ENCODE data around the gene ADGRD2. TPM values are rescaled to one million over a fixed set of nuclear protein-coding genes. Genes with fewer than 3 reads are reported as not detected.

ADGRD2 gene
- polyA plus RNA-seq, 3 donors = not detected

DNA sequence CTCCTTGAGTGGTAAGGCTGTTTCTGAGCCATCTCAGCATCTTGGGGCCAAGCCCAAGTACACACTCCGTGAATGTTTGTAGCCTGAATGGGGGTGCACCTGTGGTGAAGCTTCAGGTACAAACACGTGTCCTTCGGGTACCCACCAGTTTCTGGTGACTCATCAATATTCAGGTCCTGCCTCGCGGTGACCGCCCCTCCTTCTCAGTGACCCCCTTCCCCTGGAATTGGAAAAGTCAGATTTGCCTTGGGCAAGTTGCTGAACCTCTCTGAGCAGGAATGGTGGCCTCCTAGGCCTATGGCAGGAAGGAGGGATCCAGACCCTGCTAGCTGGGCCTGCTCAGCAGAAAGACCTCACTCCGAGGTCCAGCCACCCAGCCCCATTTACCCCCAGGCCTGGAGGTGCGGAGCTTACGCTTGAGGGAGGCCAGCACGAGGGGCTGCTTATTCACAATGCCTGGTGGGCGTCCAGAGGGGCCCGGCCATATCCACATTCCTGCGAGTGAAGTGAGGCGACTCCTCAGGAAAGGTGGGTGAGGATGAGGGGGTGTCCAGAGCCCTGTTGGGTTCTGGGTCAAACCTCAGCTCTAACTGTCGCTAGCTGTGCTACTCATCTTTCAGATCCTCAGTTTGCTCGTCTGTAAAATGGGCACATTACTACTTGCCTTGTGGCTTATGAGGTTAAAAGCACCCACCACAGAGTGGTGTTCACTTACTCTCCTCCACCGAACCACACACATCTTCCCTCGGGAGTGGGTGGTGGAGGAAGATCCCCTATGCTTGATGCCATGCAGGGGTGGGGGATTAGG is 7.0 kb downstream of the ADGRD2 start:
- intact Hi-C loops (cut with micrococcal nuclease) = no loop called here
- no peak overlapping the region for H3K27ac Mint-ChIP-seq
- TF ChIP-seq, protein P1, sequence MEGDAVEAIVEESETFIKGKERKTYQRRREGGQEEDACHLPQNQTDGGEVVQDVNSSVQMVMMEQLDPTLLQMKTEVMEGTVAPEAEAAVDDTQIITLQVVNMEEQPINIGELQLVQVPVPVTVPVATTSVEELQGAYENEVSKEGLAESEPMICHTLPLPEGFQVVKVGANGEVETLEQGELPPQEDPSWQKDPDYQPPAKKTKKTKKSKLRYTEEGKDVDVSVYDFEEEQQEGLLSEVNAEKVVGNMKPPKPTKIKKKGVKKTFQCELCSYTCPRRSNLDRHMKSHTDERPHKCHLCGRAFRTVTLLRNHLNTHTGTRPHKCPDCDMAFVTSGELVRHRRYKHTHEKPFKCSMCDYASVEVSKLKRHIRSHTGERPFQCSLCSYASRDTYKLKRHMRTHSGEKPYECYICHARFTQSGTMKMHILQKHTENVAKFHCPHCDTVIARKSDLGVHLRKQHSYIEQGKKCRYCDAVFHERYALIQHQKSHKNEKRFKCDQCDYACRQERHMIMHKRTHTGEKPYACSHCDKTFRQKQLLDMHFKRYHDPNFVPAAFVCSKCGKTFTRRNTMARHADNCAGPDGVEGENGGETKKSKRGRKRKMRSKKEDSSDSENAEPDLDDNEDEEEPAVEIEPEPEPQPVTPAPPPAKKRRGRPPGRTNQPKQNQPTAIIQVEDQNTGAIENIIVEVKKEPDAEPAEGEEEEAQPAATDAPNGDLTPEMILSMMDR (IDR thresholded peaks at IDR 0.05) = no peak
- peaks cover 11 to 34% (median 25%) of the 10 kb centered on the region in 3 donors for H3K27me3 Mint-ChIP-seq (ENCODE audit: low read depth in 3 of 3)
- peaks cover 0 to 3% (median 0%) of the 10 kb centered on the region in 7 donors for H3K9me3 Mint-ChIP-seq
- H4K20me1 ChIP-seq (ENCODE audit: insufficient read depth, low read length) = no peaks in the 10 kb centered on the region
- H3K4me1 ChIP-seq (ENCODE audit: control insufficient read depth in 1 of 2, insufficient read depth in 2 of 2, low read length in 2 of 2) = peaks cover 0 to 7% of the 10 kb centered on the region in 2 donors
- no peaks in the 10 kb centered on the region for H3K4me1 Mint-ChIP-seq
- DNase-seq = no peak
- H3K36me3 Mint-ChIP-seq = no peaks in the 10 kb centered on the region
- H3K4me3 Mint-ChIP-seq = no peak overlapping the region
- no peak overlapping the region for H3K4me2 ChIP-seq (replicated peaks; ENCODE audit: extremely low read depth, low read length, poor library complexity, severe bottlenecking)
- 92% methylated on average over 13 of the region's 18 CpGs for WGBS (ENCODE audit: insufficient coverage)
- no peak overlapping the region for H3K9ac ChIP-seq (ENCODE audit: insufficient read depth, low read length, poor library complexity, severe bottlenecking)
- H3K27me3 ChIP-seq (ENCODE audit: control insufficient read depth in 2 of 2, insufficient read depth in 2 of 2, low read length in 2 of 2) = peaks cover 0 to 6% of the 10 kb centered on the region in 2 donors
- H3K36me3 ChIP-seq (replicated peaks in 1 of 2; ENCODE audit: control insufficient read depth in 1 of 2, insufficient read depth in 2 of 2, low read length in 2 of 2) = no peaks in the 10 kb centered on the region
- H3K79me2 ChIP-seq (ENCODE audit: insufficient read depth, low read length) = no peaks in the 10 kb centered on the region
- no peaks in the 10 kb centered on the region for H3K9me3 ChIP-seq (replicated peaks in 1 of 2; ENCODE audit: control insufficient read depth in 1 of 2, insufficient read depth in 1 of 2, low read length in 2 of 2)
- no peak overlapping the region for H3K4me3 ChIP-seq (replicated peaks in 1 of 3; ENCODE audit: low read depth in 2 of 3, low read length in 3 of 3)
- no peak overlapping the region for H3K27ac ChIP-seq (ENCODE audit: low read depth in 1 of 2, low read length in 2 of 2)
- H2AFZ ChIP-seq (ENCODE audit: insufficient read depth, low read depth, low read length, poor library complexity, severe bottlenecking) = no peak overlapping the region

DNA sequence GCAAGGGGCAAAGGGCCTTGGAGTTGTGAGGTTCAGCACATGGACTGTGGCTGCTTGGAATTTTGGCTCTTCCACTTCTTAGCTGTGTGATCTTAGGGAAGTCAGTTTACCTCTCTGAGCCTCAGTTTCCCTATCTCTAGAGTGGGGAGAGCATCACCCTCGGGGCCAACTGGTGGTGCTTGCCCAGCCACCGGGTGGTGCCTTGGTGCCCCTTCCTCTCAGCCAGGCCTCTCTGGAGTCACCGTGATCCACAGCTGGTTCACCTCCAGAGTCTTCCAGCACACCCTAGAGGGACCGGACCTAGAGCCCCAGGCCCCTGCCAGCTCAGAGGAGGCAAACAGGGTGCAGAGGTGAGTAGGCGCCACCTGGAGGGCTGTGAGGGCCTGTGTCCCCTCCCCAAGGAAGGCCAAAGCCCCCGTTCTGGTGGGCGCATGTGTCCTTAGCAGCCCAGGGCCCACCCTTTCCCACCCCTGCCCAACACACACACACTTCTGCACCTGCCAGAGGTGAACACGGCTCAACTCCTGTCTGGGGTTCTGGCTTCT is 7.7 kb downstream of the ADGRD2 start:
- peaks cover 0 to 2% of the 10 kb centered on the region in 2 donors for H3K27me3 ChIP-seq (ENCODE audit: control insufficient read depth in 2 of 2, insufficient read depth in 2 of 2, low read length in 2 of 2)
- no peak overlapping the region for H3K27ac ChIP-seq (ENCODE audit: low read depth in 1 of 2, low read length in 2 of 2)
- no peak overlapping the region for H3K27ac Mint-ChIP-seq
- no peak overlapping the region for H3K4me3 ChIP-seq (replicated peaks in 1 of 3; ENCODE audit: low read depth in 2 of 3, low read length in 3 of 3)
- peaks cover 0 to 5% of the 10 kb centered on the region in 2 donors for H3K4me1 ChIP-seq (ENCODE audit: control insufficient read depth in 1 of 2, insufficient read depth in 2 of 2, low read length in 2 of 2)
- H3K9ac ChIP-seq (ENCODE audit: insufficient read depth, low read length, poor library complexity, severe bottlenecking) = no peak overlapping the region
- no peak for DNase-seq
- H3K9me3 ChIP-seq (replicated peaks in 1 of 2; ENCODE audit: control insufficient read depth in 1 of 2, insufficient read depth in 1 of 2, low read length in 2 of 2) = no peaks in the 10 kb centered on the region
- no peaks in the 10 kb centered on the region for H4K20me1 ChIP-seq (ENCODE audit: insufficient read depth, low read length)
- intact Hi-C loops (cut with micrococcal nuclease) = no loop called here
- H3K27me3 Mint-ChIP-seq (ENCODE audit: low read depth in 3 of 3) = peaks cover 7 to 31% (median 20%) of the 10 kb centered on the region in 3 donors
- no peak overlapping the region for H3K4me2 ChIP-seq (replicated peaks; ENCODE audit: extremely low read depth, low read length, poor library complexity, severe bottlenecking)
- TF ChIP-seq, protein P1 (IDR thresholded peaks at IDR 0.05) = no peak
- no peaks in the 10 kb centered on the region for H3K4me1 Mint-ChIP-seq
- no peak overlapping the region for H3K4me3 Mint-ChIP-seq
- H2AFZ ChIP-seq (ENCODE audit: insufficient read depth, low read depth, low read length, poor library complexity, severe bottlenecking) = no peak overlapping the region
- H3K9me3 Mint-ChIP-seq = peaks cover 0 to 5% (median 4%) of the 10 kb centered on the region in 7 donors
- H3K79me2 ChIP-seq (ENCODE audit: insufficient read depth, low read length) = no peaks in the 10 kb centered on the region
- no peaks in the 10 kb centered on the region for H3K36me3 Mint-ChIP-seq
- WGBS (ENCODE audit: insufficient coverage) = 92% methylated on average over 5 of the region's 8 CpGs
- no peaks in the 10 kb centered on the region for H3K36me3 ChIP-seq (replicated peaks in 1 of 2; ENCODE audit: control insufficient read depth in 1 of 2, insufficient read depth in 2 of 2, low read length in 2 of 2)

All from CD14-positive monocyte (primary cell).